Activated naive CD4-positive, alpha-beta T cell treated with anti-CD3 and anti-CD28 coated beads, Interleukin-2, amount 50 U/mL, for 72 hours (primary cell): Measurements from ENCODE around the gene TPGS2. TPM values are rescaled to one million over a fixed set of nuclear protein-coding genes. Genes with fewer than 3 reads are reported as not detected.
A peak's percentile ranks its signal among the peaks of the same experiment; 100 is the strongest.
"Not testable (repeated sequence)": the region's sequence is repeated elsewhere in the genome, so short reads cannot be mapped to it uniquely, and the experiment has no call there.

Source experiments
- ATAC-seq, 2 donors: fragments of 150-1000 bp; cut with Tn5 transposase; 2 replicates each; pipeline ENCODE4 v1.10.0; 2021; ENCODE audit warnings: mild to moderate bottlenecking in 2 of 2, moderate library complexity in 2 of 2
- DNase-seq, 2 donors: peaks; one replicate each; pipeline ENCODE4 v3.0.0; 2021 to 2022; ENCODE audit warnings: low spot score in 2 of 2
- H3K27ac Mint-ChIP-seq, 2 donors: one replicate each; pipeline ENCODE4 v1.8.0; 2022; ENCODE audit warnings: mild to moderate bottlenecking in 2 of 2, mixed read lengths in 2 of 2
- H3K36me3 Mint-ChIP-seq, 2 donors: one replicate each; pipeline ENCODE4 v1.8.0; 2022; ENCODE audit warnings: mixed read lengths in 2 of 2
- H3K9me3 Mint-ChIP-seq, 2 donors: one replicate each; pipeline ENCODE4 v1.8.0; 2022; ENCODE audit warnings: mixed read lengths in 2 of 2
- total RNA-seq, 2 donors: library from RNA; stranded (reverse); gene quantifications; one replicate each; pipeline ENCODE4 v1.2.3, GENCODE V29; 2022

Gene TPGS2
- total RNA-seq, 2 donors from 2014 or later, result 52.8 to 99.0 TPM

DNA sequence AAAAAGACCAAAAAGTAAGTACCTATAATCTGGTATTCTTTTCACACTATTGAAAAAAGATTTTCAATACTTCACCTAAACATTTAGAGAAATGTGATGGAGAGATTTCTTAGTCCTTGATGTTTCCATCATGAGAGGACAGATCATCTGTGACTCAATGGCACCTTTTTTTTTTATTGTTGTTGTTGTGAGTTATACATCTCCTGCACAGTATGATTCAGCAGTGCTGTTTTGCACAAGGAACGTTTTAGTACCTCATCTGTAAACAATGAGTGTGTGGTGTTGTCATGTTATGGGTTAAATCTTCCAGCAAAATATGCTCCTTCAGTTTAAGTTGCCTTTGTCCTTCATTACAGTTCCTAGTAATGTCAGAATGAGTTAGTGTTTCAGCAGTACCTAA is 2.3 kb upstream of the TPGS2 start:
- ATAC-seq (peak in 1 of 2 donors; percentile 12), DNase-seq (no peak)
- no peaks in the 10 kb centered on the region for H3K9me3 Mint-ChIP-seq
- peaks cover 0 to 13% of the 10 kb centered on the region in 2 donors for H3K36me3 Mint-ChIP-seq
- H3K27ac Mint-ChIP-seq, result no peak overlapping the region

DNA sequence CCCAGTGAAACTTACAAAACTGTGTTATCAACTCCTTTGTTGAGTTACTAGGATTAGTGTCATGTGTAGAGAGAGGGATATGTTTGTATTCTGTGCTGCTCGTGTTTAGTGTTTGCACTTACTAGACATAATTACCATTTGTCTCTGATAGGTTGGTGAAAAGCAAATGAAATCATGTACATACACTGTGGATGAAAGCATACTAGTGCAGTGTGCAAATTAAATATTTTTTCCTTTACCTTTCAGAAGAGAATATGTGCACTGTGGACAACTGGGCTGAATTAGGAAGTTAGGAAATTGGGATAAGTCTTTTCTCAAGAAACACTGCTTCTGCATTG is 1.3 kb upstream of the TPGS2 start:
- DNase-seq, result no peak
- ATAC-seq, result no peak
- H3K9me3 Mint-ChIP-seq, result no peaks in the 10 kb centered on the region
- peak overlapping the region in 1 of 2 donors; percentile 88 for H3K27ac Mint-ChIP-seq
- H3K36me3 Mint-ChIP-seq, result peaks cover 0 to 13% of the 10 kb centered on the region in 2 donors

DNA sequence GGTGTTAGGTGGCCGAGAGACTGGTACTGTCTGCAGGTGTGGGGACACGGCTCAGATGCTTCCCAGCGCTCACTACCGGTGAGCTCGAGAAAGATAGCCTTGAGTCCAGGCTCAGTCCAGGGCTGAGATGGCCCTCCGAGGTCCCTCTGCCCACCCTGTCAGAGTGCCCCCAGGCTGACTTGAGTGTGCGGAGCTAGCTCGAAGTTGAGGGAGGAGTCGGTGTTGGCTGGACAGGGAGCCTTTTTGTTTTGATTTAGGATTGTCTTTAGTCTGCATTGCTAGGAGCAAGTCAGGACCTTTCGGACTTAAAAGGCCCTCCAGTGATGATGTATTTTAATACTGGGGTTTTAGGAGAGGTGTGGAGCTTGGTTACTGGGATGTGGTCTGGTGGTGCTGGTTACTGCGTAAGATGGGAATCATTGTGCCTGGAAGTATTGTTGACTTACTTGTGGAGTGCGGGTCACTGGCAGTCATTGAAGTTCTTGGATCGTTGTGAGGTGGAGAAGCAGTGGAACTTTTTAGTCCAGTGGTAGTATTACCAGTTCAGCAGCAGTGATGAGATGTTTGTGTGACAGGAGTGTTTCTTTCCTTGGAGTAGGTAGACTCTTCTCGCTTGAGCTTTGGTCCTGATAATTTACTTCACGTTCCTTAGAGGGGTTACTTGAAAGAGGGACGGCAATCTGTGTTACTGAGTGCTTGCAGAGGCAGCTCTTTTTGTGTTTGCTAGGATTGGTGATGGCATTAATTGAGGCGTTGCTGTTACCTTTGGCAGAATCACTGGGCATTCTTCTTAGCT is 758 bp upstream of the TPGS2 start:
- Mint-ChIP-seq H3K27ac (peak overlapping the region; percentile 82 to 88), H3K9me3 (no peaks in the 10 kb centered on the region), H3K36me3 (peaks cover 0 to 13% of the 10 kb centered on the region in 2 donors)
- ATAC-seq (no peak), DNase-seq (peak in 1 of 2 donors; percentile 6)

DNA sequence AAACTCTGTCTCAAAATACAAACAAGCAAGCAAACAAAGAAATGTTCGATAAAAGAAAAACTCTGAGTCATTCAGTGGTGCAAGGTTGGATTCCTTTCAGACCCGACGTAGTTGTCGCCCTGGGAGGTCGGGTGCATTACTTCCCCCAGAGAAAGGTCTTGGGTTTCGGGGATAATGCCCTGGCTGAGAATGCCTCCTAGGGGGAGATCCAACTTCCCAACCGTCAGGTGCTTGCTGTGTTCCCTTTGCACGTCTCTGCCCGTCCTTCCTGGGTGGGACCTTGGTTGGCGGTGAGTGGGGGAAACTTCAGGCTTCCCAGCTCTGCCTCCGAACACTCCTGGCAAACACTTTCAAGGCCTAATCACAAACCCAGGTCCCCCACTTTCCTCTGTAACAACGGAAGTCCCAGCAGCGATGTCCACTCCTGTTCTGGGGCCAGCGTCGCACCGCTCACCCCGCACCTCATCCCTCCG is 609 bp downstream of the TPGS2 start:
- no peaks in the 10 kb centered on the region for H3K9me3 Mint-ChIP-seq
- no peak for DNase-seq
- peaks cover 0 to 13% of the 10 kb centered on the region in 2 donors for H3K36me3 Mint-ChIP-seq
- H3K27ac Mint-ChIP-seq, result peak overlapping the region; percentile 88 to 97
- ATAC-seq, result peak in 1 of 2 donors; percentile 4

DNA sequence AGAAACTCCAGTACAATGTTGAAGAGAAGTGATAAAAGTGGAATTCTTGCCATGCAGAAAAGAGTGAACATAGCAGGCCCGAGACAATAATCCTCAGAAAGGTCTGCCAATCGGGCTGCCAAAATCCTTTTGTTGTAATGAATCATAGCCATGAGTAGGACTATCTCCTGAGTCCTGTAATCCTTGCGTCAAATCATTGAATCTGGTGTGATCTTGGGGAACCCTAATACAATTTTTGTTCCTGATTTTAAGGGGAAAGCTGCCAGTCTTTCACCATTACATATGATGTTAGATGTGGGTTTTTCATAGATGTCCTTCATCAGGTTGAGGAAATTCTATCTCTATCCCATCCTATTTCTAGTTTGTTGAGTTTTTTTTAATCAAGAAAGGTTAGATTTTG is 2.2 kb downstream of the TPGS2 start:
- ATAC-seq (no peak), DNase-seq (no peak)
- no peaks in the 10 kb centered on the region for H3K9me3 Mint-ChIP-seq
- no peak overlapping the region for H3K27ac Mint-ChIP-seq
- peaks cover 0 to 13% of the 10 kb centered on the region in 2 donors for H3K36me3 Mint-ChIP-seq

DNA sequence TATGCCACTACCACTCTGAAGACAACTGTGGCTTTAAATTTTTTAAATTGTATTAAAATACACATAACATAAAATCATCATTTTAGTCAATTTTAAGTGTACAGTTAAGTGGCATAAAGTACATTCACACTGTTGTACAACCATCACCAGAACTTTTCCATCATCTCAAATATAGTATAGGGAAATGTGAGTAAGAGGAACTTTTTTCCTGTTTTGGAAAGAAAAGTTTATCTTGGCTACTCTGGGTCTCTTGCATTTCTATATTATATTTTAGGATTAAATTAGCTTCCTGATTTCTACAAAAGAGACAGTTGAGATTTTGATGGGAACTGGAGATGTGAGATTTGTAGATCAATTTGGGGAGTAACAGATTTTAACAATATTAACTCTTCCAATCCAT is 3.3 kb downstream of the TPGS2 start:
- ATAC-seq (no peak), DNase-seq (no peak)
- peaks cover 0 to 13% of the 10 kb centered on the region in 2 donors for H3K36me3 Mint-ChIP-seq
- no peaks in the 10 kb centered on the region for H3K9me3 Mint-ChIP-seq
- no peak overlapping the region for H3K27ac Mint-ChIP-seq

DNA sequence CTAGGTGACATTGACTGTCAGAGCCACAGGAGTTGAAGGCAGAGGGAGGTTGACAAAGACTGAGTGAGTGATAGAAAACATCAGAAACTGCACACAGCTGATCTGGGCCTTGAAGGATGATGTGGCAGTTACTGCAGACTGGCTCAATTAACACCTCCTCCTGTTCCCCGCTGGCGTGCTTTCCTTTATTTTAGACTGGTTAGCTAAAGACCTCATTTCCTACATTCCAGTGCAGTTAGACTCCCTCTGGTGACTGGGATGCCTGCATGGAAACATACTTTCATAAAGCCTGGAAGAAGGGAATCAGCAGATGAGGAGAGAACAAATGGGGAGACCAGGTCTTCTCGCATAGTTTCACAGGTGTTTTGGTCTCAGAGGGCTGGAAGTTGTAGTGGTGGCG is 7.1 kb downstream of the TPGS2 start:
- Mint-ChIP-seq H3K27ac (no peak overlapping the region), H3K36me3 (peaks cover 7 to 8% of the 10 kb centered on the region in 2 donors), H3K9me3 (no peaks in the 10 kb centered on the region)
- DNase-seq, result no peak
- no peak for ATAC-seq

DNA sequence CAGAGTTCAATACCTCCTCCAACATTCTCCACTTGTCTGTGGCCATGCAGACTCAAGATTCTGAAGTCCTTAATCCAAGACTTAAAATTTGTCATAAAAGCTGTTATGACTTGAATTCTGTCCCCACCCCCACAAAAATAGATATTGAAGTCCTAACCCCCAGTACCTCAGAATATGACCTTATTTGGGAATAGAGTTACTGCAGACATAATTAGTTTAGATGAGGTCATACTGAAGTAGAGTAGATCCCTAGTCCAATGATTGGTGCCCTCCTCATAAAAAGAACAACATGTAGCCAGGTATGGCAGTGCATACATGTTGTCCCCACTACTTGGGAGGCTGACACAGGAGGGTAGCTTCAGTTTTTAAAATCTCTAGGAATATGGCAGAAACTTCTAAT is 9.2 kb downstream of the TPGS2 start:
- no peak for DNase-seq
- ATAC-seq, result no peak
- Mint-ChIP-seq H3K36me3 (peaks cover 7 to 8% of the 10 kb centered on the region in 2 donors), H3K27ac (no peak overlapping the region), H3K9me3 (no peaks in the 10 kb centered on the region)

DNA sequence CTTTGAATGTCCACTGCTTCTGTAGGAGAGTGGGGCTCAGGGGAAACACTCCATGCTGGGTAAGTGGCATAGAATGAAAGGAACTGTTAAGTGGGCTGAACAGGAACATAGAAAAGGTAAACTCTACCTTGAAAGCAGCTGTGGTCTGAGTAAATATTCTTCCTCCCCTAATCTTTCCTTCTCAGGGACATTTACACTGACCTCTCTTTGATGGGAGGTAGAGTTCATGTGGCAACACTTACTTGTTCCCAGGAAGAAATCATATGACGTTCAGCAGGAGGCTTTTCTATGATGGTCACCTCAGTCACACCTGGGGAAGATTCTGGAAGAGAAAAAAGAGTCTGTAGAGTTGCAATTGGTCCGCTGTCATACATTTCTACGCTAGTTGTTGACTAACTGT is 10.2 kb downstream of the TPGS2 start:
- no peak for DNase-seq
- Mint-ChIP-seq H3K9me3 (no peaks in the 10 kb centered on the region), H3K36me3 (peaks cover 7 to 8% of the 10 kb centered on the region in 2 donors), H3K27ac (no peak overlapping the region)
- ATAC-seq, result no peak

DNA sequence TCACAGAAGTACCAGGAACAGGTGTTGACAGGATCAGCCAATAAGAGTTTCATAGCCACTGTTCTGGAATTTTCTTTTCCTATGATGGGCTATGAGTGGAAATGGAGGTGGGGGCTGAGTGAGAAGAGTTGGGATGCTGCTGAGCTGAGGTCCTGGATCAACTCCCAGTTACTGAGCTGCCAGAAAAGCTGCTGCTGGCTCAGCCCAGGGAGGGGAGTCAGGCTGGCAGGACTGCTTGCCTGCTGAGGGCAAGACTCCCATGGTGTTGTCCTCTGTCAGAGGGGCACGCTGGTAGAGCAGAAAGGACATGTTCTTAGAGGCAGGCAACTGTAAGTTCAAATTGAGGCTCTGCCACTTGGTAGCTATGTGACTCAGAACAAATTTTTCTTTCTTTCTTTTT is 11.8 kb downstream of the TPGS2 start:
- Mint-ChIP-seq H3K9me3 (no peaks in the 10 kb centered on the region), H3K27ac (peak overlapping the region; percentile 18 to 23), H3K36me3 (peaks cover 7 to 8% of the 10 kb centered on the region in 2 donors)
- DNase-seq (no peak), ATAC-seq (no peak)

DNA sequence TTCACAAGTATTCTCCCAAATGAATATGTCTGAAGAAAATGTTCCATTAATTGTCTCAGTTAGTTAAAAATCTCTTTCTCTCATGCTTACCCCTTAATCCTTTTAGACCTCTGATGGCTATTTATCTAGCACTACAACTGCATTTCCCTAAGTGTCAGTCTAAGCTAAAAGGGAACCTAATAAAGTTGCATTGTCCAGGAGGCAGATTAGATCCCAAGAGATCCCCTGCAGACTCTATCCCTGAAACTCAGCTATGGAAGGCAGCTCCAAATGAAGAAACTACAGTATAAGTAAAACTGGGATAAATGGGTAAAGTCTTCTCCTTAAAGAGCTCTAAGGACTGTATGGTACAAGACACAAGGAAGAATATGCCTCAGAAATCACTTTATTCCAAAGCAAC is 12.7 kb downstream of the TPGS2 start:
- ATAC-seq, DNase-seq, H3K9me3 Mint-ChIP-seq, H3K36me3 Mint-ChIP-seq, H3K27ac Mint-ChIP-seq: not testable (repeated sequence)

DNA sequence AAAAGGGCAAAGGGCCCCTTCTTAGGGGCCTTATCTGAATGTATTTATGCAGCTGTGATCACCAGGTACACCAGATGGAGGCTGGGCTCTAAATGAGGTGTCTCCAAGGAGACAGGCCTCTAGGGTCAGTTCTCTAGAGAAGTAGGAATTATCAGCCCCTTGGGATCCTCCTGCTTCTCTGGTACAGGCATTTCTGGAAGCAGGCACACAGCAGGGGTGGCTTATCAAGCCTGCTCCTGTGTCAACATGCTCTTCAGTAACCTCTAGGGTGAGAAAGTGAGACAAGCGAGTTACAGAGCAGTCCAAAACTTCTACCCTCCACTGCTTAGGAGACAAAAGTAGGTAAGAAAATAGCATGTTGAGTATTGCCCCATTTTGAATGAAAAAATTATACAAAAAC is 13.8 kb downstream of the TPGS2 start:
- Mint-ChIP-seq H3K27ac (peak overlapping the region in 1 of 2 donors; percentile 36), H3K9me3 (no peaks in the 10 kb centered on the region), H3K36me3 (peaks cover 7 to 8% of the 10 kb centered on the region in 2 donors)
- ATAC-seq, result no peak
- no peak for DNase-seq

DNA sequence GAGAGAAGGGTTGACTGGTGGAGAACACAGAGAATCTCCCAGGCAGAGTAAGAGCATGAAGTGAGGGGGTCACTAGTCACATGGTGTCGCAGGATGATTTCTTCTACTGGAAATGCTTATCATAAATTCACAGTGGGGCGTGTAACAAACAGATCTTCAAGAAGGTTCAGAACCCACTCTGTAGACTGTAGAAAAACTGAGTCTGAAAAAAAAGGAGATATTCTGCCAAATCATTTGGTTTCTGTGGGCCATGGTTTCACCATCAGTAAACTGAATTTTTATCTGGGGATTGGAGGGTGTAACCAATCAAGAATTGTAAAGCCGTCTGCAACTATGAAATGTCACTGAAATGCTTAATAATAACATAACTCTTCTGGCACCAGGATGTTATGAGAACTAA is 15.0 kb downstream of the TPGS2 start:
- Mint-ChIP-seq H3K36me3 (peaks cover 7 to 8% of the 10 kb centered on the region in 2 donors), H3K9me3 (no peaks in the 10 kb centered on the region), H3K27ac (peak overlapping the region; percentile 59 to 61)
- DNase-seq (no peak), ATAC-seq (peak in 1 of 2 donors; percentile 48)

DNA sequence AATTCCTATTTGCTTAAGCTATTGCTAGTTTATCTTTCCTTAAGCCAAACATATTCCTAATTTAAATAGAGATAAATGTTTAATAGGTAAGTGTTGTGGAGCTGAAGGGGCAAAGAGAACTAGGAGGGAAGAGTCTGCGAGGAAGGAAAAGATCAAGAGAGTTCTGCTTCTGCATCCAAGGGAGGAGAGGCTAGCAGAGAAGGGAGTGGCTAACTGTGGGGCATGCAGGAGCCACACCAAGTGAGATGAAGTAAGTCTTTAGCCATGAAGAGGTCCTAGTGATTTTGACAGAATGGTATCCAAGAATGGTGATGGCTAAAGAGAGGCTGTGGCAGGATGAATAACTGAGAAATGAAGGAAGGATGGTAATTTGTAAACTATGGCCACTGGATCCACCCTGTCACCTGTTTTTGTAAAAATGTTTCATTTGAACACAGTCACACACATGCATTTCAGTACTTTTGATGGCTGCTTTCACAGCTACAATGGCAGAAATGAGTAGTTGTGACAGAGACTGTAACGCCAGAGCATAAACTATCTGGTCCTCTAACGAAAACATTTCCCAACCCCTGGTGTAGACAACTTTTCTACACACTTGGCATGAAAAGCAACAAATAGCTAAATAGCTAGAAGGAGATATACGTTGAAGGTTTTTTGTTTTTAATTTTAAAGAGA is 15.6 kb downstream of the TPGS2 start:
- ATAC-seq (peak in 1 of 2 donors; percentile 67), DNase-seq (no peak)
- no peaks in the 10 kb centered on the region for H3K9me3 Mint-ChIP-seq
- peaks cover 6 to 7% of the 10 kb centered on the region in 2 donors for H3K36me3 Mint-ChIP-seq
- peak overlapping the region; percentile 59 to 61 for H3K27ac Mint-ChIP-seq

DNA sequence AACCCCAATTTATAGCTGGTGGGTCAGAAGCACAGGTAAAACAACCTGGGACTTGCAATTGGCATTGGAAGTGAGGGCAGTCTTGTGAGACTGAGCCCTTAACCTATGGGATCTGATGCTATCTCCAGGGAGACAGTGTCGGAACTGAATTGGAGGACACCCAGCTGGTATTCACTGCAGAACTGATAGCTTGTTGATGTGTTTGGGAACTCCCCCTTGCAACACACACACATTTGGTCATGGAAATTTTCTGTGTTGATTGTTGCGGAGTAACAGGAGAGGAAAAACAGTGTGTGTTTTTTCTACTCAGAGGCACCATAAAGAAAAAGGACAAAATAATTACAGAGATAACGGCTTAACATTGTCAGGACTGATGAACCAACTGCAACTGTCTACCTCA is 16.1 kb downstream of the TPGS2 start:
- H3K36me3 Mint-ChIP-seq, result peaks cover 1 to 6% of the 10 kb centered on the region in 2 donors
- no peak overlapping the region for H3K27ac Mint-ChIP-seq
- no peak for ATAC-seq
- H3K9me3 Mint-ChIP-seq, result no peaks in the 10 kb centered on the region
- DNase-seq, result no peak

DNA sequence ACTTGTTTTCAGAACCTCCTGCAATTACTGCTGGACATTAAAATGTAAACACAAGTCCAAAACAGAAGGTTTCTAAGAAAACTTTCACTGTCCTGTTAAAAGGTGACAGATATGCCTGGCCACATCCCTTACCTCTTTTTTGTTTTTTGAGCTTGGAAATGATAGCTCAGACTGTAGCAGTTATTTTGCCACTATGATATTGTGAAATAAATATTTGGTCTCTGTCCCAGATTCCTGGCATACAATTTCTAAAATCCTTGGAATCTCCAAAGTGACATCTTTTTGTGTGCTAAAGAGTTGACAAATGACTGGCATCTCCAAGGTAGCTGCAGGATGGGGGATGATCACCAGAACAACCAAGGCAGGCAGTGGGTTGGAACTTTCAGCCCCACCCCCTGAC is 16.8 kb downstream of the TPGS2 start:
- peaks cover 6 to 13% of the 10 kb centered on the region in 2 donors for H3K36me3 Mint-ChIP-seq
- H3K27ac Mint-ChIP-seq, result no peak overlapping the region
- no peaks in the 10 kb centered on the region for H3K9me3 Mint-ChIP-seq
- no peak for ATAC-seq
- DNase-seq, result no peak

DNA sequence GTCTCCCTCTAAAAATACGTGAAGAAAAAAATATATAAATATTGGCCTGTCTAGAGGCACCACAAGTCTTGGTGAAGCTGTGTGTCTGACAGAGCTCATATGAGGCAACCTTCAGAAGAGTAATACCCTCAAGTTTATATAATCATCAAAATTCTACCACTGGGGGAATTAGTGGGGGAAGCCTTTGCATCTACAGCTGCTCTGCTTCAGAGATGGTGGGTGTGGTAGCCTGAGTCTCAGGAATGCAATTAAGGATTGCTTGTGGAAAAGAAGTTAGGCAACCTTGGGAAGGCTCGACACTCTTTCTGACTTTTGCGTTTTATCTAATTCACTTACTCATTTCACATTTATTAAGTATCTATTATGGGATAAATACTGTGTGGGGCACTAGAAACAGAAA is 17.4 kb downstream of the TPGS2 start:
- Mint-ChIP-seq H3K9me3 (no peaks in the 10 kb centered on the region), H3K36me3 (peaks cover 6 to 14% of the 10 kb centered on the region in 2 donors), H3K27ac (no peak overlapping the region)
- ATAC-seq (no peak), DNase-seq (no peak)
